K562 (cell line): Measurements from ENCODE around the gene MRPL4. TPM values are rescaled to one million over a fixed set of nuclear protein-coding genes. Genes with fewer than 3 reads are reported as not detected.

Source experiments
- CREB1 ChIP-seq, 2 experiments: sonication (generic) in 1 of 2; formaldehyde crosslinking in 1 of 2; IDR thresholded peaks; 2 replicates each; pipeline versions ENCODE4 v1.6.1 to v1.8.0; 2012 to 2022; ENCODE audit warnings: inconsistent platforms in 1 of 2, mild to moderate bottlenecking in 1 of 2, missing genetic modification reagents in 1 of 2, moderate library complexity in 1 of 2
- ELF1 ChIP-seq: fragments of 200-800 bp; sonication (Bioruptor generic); IDR thresholded peaks from 2 replicates; pipeline ENCODE4 v1.6.1; 2016; ENCODE audit warnings: missing genetic modification characterization, missing compliant biosample characterization
- EP400 ChIP-seq: fragments of 450-650 bp; IDR thresholded peaks from 2 replicates; pipeline ENCODE4 v1.6.1; 2017; ENCODE audit warnings: antibody characterized with exemption, mild to moderate bottlenecking, moderate library complexity
- FUS ChIP-seq: fragments of 200-400 bp; formaldehyde crosslinking; optimal IDR thresholded peaks from 2 replicates; pipeline ENCODE3; 2017; ENCODE audit warnings: low read depth, low read length
- HLTF ChIP-seq: fragments of 450-650 bp; IDR thresholded peaks from 2 replicates; pipeline ENCODE4 v1.6.1; 2016
- JUN ChIP-seq, 2 experiments: sonication (generic) in 1 of 2; formaldehyde crosslinking in 1 of 2; IDR thresholded peaks; 2 replicates each; pipeline versions ENCODE4 v1.6.1 to v1.8.0; 2012 to 2022; ENCODE audit warnings: borderline replicate concordance in 2 of 2, mild to moderate bottlenecking in 2 of 2, improper control_type of control experiment in 1 of 2, low read depth in 1 of 2, low read length in 1 of 2, missing genetic modification reagents in 1 of 2
- KAT2B ChIP-seq: IDR thresholded peaks from one replicate; pipeline ENCODE4 v1.6.1; 2012; ENCODE audit warnings: low read depth, mild to moderate bottlenecking, control low read depth, inconsistent platforms, low read length, moderate library complexity
- KLF10 ChIP-seq: fragments of 250-450 bp; sonication (Bioruptor Pico); IDR thresholded peaks from 2 replicates; pipeline ENCODE4 v1.6.1; 2021; ENCODE audit warnings: matching md5 sums
- MED1 ChIP-seq: sonication (generic); formaldehyde crosslinking; IDR thresholded peaks from 2 replicates; pipeline ENCODE4 v1.8.1; 2023; ENCODE audit warnings: missing genetic modification reagents, borderline replicate concordance
- NR4A1 ChIP-seq, 2 experiments: fragments of 250-450 bp in 1 of 2; fragments of 450-650 bp in 1 of 2; sonication (Bioruptor Pico) in 1 of 2; IDR thresholded peaks; 2 replicates each; pipeline versions ENCODE4 v1.4.0 to v1.6.1; 2016 to 2020; ENCODE audit warnings: mild to moderate bottlenecking in 2 of 2, missing compliant biosample characterization in 1 of 2, missing genetic modification characterization in 1 of 2, moderate library complexity in 1 of 2
- NUFIP1 ChIP-seq: fragments of 450-650 bp; IDR thresholded peaks from 2 replicates; pipeline ENCODE4 v1.6.1; 2018; ENCODE audit not compliant: partially characterized antibody
- PHTF2 ChIP-seq: fragments of 250-450 bp; sonication (Bioruptor Pico); IDR thresholded peaks from 2 replicates; pipeline ENCODE4 v1.5.0; 2021; ENCODE audit warnings: mild to moderate bottlenecking
- SP2 ChIP-seq: IDR thresholded peaks from 2 replicates; pipeline ENCODE4 v1.6.1; 2011; ENCODE audit warnings: mild to moderate bottlenecking, low read depth, low read length, moderate library complexity; ENCODE audit not compliant: poor library complexity, severe bottlenecking; ENCODE audit errors: extremely low read depth
- SREBF1 ChIP-seq: fragments of 150-350 bp; IDR thresholded peaks from 2 replicates; pipeline ENCODE4 v1.6.1; 2014; ENCODE audit warnings: antibody characterized with exemption, low read depth, low read length, borderline replicate concordance
- TEAD1 ChIP-seq, 2 experiments: fragments of 450-650 bp in 1 of 2; sonication (generic) in 1 of 2; formaldehyde crosslinking; IDR thresholded peaks; 2 replicates each; pipeline versions ENCODE4 v1.4.0 to v1.8.0; 2020 to 2022; ENCODE audit warnings: mild to moderate bottlenecking in 2 of 2, missing genetic modification reagents in 1 of 2
- ZBTB17 ChIP-seq: fragments of 450-650 bp; formaldehyde crosslinking; IDR thresholded peaks from 2 replicates; pipeline ENCODE4 v1.4.0; 2020; ENCODE audit warnings: mild to moderate bottlenecking
- ZNF133 ChIP-seq: fragments of 250-450 bp; sonication (Bioruptor Pico); IDR thresholded peaks from 2 replicates; pipeline ENCODE4 v1.4.0; 2020; ENCODE audit warnings: mild to moderate bottlenecking
- ZNF232 ChIP-seq: sonication (generic); formaldehyde crosslinking; IDR thresholded peaks from 2 replicates; pipeline ENCODE4 v1.8.0; 2022; ENCODE audit warnings: mild to moderate bottlenecking, missing genetic modification reagents
- ZNF699 ChIP-seq: fragments of 250-450 bp; sonication (Bioruptor Pico); IDR thresholded peaks from 2 replicates; pipeline ENCODE4 v1.8.0; 2021; ENCODE audit warnings: mild to moderate bottlenecking, moderate library complexity; ENCODE audit not compliant: insufficient replicate concordance
- polyA plus RNA-seq, 8 experiments: library from polyadenylated mRNA; depleted of rRNA in 4 of 8; stranded (reverse) in 5 of 8; unstranded in 3 of 8; fragments of >200 nt; fragmentation: Nextera tagmentation in 2 of 8; fragmentation: Illumina TruSeq in 1 of 8; extraction: Ambion mirVana in 2 of 8; extraction: Trizol in 1 of 8; gene quantifications; 2 replicates each; pipeline versions ENCODE4 v1.2.1 to v1.2.3, GENCODE V29; 2011 to 2014; ENCODE audit warnings: inconsistent platforms in 1 of 8, missing spikeins in 1 of 8
- total RNA-seq, 7 experiments: library from RNA; depleted of rRNA in 6 of 7; stranded (reverse); fragments of >200 nt in 6 of 7; fragmentation: Illumina TruSeq in 2 of 7; extraction: Trizol in 2 of 7; gene quantifications; 2 replicates each; pipeline versions ENCODE4 v1.2.1 to v1.2.3, GENCODE V29; 2011 to 2021; ENCODE audit warnings: low replicate concordance in 1 of 7
- TF ChIP-seq, protein P1 (sequence below): fragments of 150-350 bp; conservative IDR thresholded peaks from 2 replicates; pipeline ENCODE4 v1.6.1; 2014; ENCODE audit warnings: low read length
- TF ChIP-seq, protein P2 (sequence below): fragments of 450-650 bp; IDR thresholded peaks from 2 replicates; pipeline ENCODE4 v1.6.1; 2016; ENCODE audit warnings: borderline replicate concordance

Gene MRPL4
- total and polyA plus RNA-seq, 9 of the 15 experiments (the other 6 are each of a cell fraction or from before 2014, with no cell fraction given) = 1.4 to 239 (median 64.9) TPM

DNA sequence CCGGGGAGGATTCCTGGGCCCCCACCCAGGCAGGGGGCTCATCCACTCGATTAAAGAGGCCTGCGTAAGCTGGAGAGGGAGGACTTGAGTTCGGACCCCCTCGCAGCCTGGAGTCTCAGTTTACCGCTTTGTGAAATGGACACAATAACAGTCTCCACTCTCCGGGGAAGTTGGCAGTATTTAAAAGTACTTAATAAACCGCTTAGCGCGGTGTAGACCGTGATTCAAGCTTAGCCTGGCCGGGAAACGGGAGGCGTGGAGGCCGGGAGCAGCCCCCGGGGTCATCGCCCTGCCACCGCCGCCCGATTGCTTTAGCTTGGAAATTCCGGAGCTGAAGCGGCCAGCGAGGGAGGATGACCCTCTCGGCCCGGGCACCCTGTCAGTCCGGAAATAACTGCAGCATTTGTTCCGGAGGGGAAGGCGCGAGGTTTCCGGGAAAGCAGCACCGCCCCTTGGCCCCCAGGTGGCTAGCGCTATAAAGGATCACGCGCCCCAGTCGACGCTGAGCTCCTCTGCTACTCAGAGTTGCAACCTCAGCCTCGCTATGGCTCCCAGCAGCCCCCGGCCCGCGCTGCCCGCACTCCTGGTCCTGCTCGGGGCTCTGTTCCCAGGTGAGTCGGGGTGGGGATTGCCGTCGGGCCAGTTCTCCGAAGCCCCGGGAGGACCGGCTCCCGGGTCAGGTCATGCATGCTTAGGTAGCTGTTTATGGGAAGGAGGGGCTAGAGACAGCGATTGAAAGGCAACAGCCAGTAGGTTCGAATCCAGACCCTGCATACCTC lies 18.8 kb downstream of the MRPL4 start, which contains the start of gene ICAM1 (continued):
- 0 out of 2 replicates have a peak, but pooled peaks have one; percentile 17 for TF ChIP-seq CREB1 (IDR thresholded peaks at IDR 0.05)
- TF ChIP-seq CREB1 (CRISPR knock-in tag; IDR thresholded peaks at IDR 0.05) = no peak; the same call in 1 of the 2 replicates
- TF ChIP-seq ZNF232 = no peak
- no peak for TF ChIP-seq NUFIP1
- TF ChIP-seq MED1 (CRISPR knock-in tag) = no peak
- peak; percentile 88 for TF ChIP-seq EP400
- TF ChIP-seq NR4A1 (CRISPR knock-in tag; IDR thresholded peaks at IDR 0.05) = 0 out of 2 replicates have a peak, but pooled peaks have one; percentile 47
- TF ChIP-seq NR4A1 (tag; IDR thresholded peaks at IDR 0.05) = no peak
- TF ChIP-seq HLTF = no peak
- TF ChIP-seq PHTF2 (CRISPR knock-in tag) = no peak
- TF ChIP-seq FUS = no peak
- TF ChIP-seq TEAD1 (CRISPR knock-in tag; IDR thresholded peaks at IDR 0.05) = peak in 1 of 2 experiments; percentile 40; a peak in 1 of 4 replicates
- no peak for TF ChIP-seq JUN (IDR thresholded peaks at IDR 0.05; ENCODE audit: borderline replicate concordance, low read depth, low read length)
- TF ChIP-seq JUN (CRISPR knock-in tag; IDR thresholded peaks at IDR 0.05; ENCODE audit: borderline replicate concordance) = no peak
- TF ChIP-seq ELF1 = peak; percentile 92
- TF ChIP-seq SREBF1 = no peak
- TF ChIP-seq ZBTB17 (CRISPR knock-in tag) = no peak
- no peak for TF ChIP-seq SP2
- TF ChIP-seq, protein P1, sequence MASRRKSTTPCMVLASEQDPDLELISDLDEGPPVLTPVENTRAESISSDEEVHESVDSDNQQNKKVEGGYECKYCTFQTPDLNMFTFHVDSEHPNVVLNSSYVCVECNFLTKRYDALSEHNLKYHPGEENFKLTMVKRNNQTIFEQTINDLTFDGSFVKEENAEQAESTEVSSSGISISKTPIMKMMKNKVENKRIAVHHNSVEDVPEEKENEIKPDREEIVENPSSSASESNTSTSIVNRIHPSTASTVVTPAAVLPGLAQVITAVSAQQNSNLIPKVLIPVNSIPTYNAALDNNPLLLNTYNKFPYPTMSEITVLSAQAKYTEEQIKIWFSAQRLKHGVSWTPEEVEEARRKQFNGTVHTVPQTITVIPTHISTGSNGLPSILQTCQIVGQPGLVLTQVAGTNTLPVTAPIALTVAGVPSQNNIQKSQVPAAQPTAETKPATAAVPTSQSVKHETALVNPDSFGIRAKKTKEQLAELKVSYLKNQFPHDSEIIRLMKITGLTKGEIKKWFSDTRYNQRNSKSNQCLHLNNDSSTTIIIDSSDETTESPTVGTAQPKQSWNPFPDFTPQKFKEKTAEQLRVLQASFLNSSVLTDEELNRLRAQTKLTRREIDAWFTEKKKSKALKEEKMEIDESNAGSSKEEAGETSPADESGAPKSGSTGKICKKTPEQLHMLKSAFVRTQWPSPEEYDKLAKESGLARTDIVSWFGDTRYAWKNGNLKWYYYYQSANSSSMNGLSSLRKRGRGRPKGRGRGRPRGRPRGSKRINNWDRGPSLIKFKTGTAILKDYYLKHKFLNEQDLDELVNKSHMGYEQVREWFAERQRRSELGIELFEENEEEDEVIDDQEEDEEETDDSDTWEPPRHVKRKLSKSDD = no peak
- no peak for TF ChIP-seq ZNF699 (CRISPR knock-in tag)
- TF ChIP-seq ZNF133 (CRISPR knock-in tag) = no peak
- no peak for TF ChIP-seq KAT2B
- TF ChIP-seq KLF10 (CRISPR knock-in tag) = no peak
- TF ChIP-seq, protein P2, sequence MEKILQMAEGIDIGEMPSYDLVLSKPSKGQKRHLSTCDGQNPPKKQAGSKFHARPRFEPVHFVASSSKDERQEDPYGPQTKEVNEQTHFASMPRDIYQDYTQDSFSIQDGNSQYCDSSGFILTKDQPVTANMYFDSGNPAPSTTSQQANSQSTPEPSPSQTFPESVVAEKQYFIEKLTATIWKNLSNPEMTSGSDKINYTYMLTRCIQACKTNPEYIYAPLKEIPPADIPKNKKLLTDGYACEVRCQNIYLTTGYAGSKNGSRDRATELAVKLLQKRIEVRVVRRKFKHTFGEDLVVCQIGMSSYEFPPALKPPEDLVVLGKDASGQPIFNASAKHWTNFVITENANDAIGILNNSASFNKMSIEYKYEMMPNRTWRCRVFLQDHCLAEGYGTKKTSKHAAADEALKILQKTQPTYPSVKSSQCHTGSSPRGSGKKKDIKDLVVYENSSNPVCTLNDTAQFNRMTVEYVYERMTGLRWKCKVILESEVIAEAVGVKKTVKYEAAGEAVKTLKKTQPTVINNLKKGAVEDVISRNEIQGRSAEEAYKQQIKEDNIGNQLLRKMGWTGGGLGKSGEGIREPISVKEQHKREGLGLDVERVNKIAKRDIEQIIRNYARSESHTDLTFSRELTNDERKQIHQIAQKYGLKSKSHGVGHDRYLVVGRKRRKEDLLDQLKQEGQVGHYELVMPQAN = no peak; the same call in 1 of the 2 replicates
